Measurements from ENCODE around the gene ATP6V0C. TPM values are rescaled to one million over a fixed set of nuclear protein-coding genes. Genes with fewer than 3 reads are reported as not detected.

The ATP6V0C gene
- polyA plus RNA-seq, 1 donor (not counting 4 experiments of a cell fraction or from before 2014, with no cell fraction given): 11.4 TPM

- no peak for DNase-seq (ENCODE audit: low read depth, low spot score)
- no peaks in the 10 kb centered on the region for H3K27me3 ChIP-seq (ENCODE audit: control insufficient read depth, extremely low read depth, insufficient read depth, low read length)
- H4K20me1 ChIP-seq (ENCODE audit: control insufficient read depth, extremely low read depth, insufficient read depth, low read length): peaks cover 38% of the 10 kb centered on the region
- peaks cover 14% of the 10 kb centered on the region for H3K9me1 ChIP-seq (ENCODE audit: control insufficient read depth, extremely low read depth, insufficient read depth, low read length)
- TF ChIP-seq EZH2 (IDR thresholded peaks at IDR 0.05; ENCODE audit: low read length): no peak
- TF ChIP-seq CTCF (optimal IDR thresholded peaks at IDR 0.05 in 1 of 3, IDR thresholded peaks at IDR 0.05 in 1 of 3, conservative IDR thresholded peaks at IDR 0.05 in 1 of 3; ENCODE audit: extremely low read depth in 1 of 3, insufficient read depth in 2 of 3, low read length in 3 of 3): no peak
- H3K4me2 ChIP-seq (ENCODE audit: control insufficient read depth, extremely low read depth, insufficient read depth, low read depth, low read length): peak overlapping the region; percentile 82
- H3K79me2 ChIP-seq (ENCODE audit: control insufficient read depth, insufficient read depth, low read length): peaks cover 64% of the 10 kb centered on the region
- H3K9ac ChIP-seq (ENCODE audit: control insufficient read depth, extremely low read depth, insufficient read depth, low read length): no peak overlapping the region
- H3K4me3 ChIP-seq (ENCODE audit: control insufficient read depth in 2 of 3, extremely low read depth in 1 of 3, insufficient read depth in 2 of 3, low read depth in 1 of 3, low read length in 3 of 3): peak overlapping the region in 2 of 3 experiments; percentile 36 to 51
- no peak overlapping the region for H2AFZ ChIP-seq (ENCODE audit: control insufficient read depth, low read length)
- FAIRE-seq: no peak
- H3K9me3 ChIP-seq (ENCODE audit: control insufficient read depth, low read depth, low read length): no peaks in the 10 kb centered on the region
- dilution Hi-C loops (cut with MboI; ENCODE audit: extremely low pct_ligation_motif_present, low sequenced_read_pairs): no loop called here
- H3K36me3 ChIP-seq (ENCODE audit: control insufficient read depth in 2 of 2, extremely low read depth in 1 of 2, insufficient read depth in 2 of 2, low read length in 2 of 2): peaks cover 5 to 10% of the 10 kb centered on the region in 2 experiments
- peak overlapping the region; percentile 4 for H3K27ac ChIP-seq (ENCODE audit: control insufficient read depth, insufficient read depth, low read length)
- peaks cover 41% of the 10 kb centered on the region for H3K4me1 ChIP-seq (ENCODE audit: control insufficient read depth, extremely low read depth, insufficient read depth, low read length)
These were observed 2.9 kb downstream of the ATP6V0C start for GRCh38 chr16:2516391-2517240.

GRCh38 chr16:2517954-2518605, 4.3 kb downstream of the ATP6V0C start:
- H4K20me1 ChIP-seq (ENCODE audit: control insufficient read depth, extremely low read depth, insufficient read depth, low read length): peaks cover 38% of the 10 kb centered on the region
- no peaks in the 10 kb centered on the region for H3K27me3 ChIP-seq (ENCODE audit: control insufficient read depth, extremely low read depth, insufficient read depth, low read length)
- no peak for DNase-seq (ENCODE audit: low read depth, low spot score)
- H3K4me3 ChIP-seq (ENCODE audit: control insufficient read depth in 2 of 3, extremely low read depth in 1 of 3, insufficient read depth in 2 of 3, low read depth in 1 of 3, low read length in 3 of 3): no peak overlapping the region
- H3K27ac ChIP-seq (ENCODE audit: control insufficient read depth, insufficient read depth, low read length): no peak overlapping the region
- peaks cover 14% of the 10 kb centered on the region for H3K9me1 ChIP-seq (ENCODE audit: control insufficient read depth, extremely low read depth, insufficient read depth, low read length)
- no peaks in the 10 kb centered on the region for H3K9me3 ChIP-seq (ENCODE audit: control insufficient read depth, low read depth, low read length)
- TF ChIP-seq CTCF (optimal IDR thresholded peaks at IDR 0.05 in 1 of 3, IDR thresholded peaks at IDR 0.05 in 1 of 3, conservative IDR thresholded peaks at IDR 0.05 in 1 of 3; ENCODE audit: extremely low read depth in 1 of 3, insufficient read depth in 2 of 3, low read length in 3 of 3): no peak
- no peak for TF ChIP-seq EZH2 (IDR thresholded peaks at IDR 0.05; ENCODE audit: low read length)
- peaks cover 40% of the 10 kb centered on the region for H3K4me1 ChIP-seq (ENCODE audit: control insufficient read depth, extremely low read depth, insufficient read depth, low read length)
- H3K79me2 ChIP-seq (ENCODE audit: control insufficient read depth, insufficient read depth, low read length): peaks cover 66% of the 10 kb centered on the region
- H3K4me2 ChIP-seq (ENCODE audit: control insufficient read depth, extremely low read depth, insufficient read depth, low read depth, low read length): no peak overlapping the region
- H2AFZ ChIP-seq (ENCODE audit: control insufficient read depth, low read length): no peak overlapping the region
- H3K9ac ChIP-seq (ENCODE audit: control insufficient read depth, extremely low read depth, insufficient read depth, low read length): no peak overlapping the region
- FAIRE-seq: no peak
- H3K36me3 ChIP-seq (ENCODE audit: control insufficient read depth in 2 of 2, extremely low read depth in 1 of 2, insufficient read depth in 2 of 2, low read length in 2 of 2): peaks cover 5 to 13% of the 10 kb centered on the region in 2 experiments
- dilution Hi-C loops (cut with MboI; ENCODE audit: extremely low pct_ligation_motif_present, low sequenced_read_pairs): no loop called here

Measured in keratinocyte (primary cell).